ENCODE results near the gene COQ3.

The COQ3 gene

GRCh38 chr6:99412065-99412464, 18.1 kb upstream of the COQ3 start:
- H3K36me3 Mint-ChIP-seq (ENCODE audit: low read depth) = peaks cover 30% of the 10 kb centered on the region
- H3K9me3 Mint-ChIP-seq = no peaks in the 10 kb centered on the region
- no peaks in the 10 kb centered on the region for H3K27me3 Mint-ChIP-seq (ENCODE audit: low read depth)
- H3K27ac Mint-ChIP-seq = no peak overlapping the region
- H3K4me1 Mint-ChIP-seq (ENCODE audit: low read depth) = peaks cover 9% of the 10 kb centered on the region
- no peak overlapping the region for H3K4me3 Mint-ChIP-seq

GRCh38 chr6:99409672-99410071, 15.7 kb upstream of the COQ3 start:
- peaks cover 41% of the 10 kb centered on the region for H3K36me3 Mint-ChIP-seq (ENCODE audit: low read depth)
- no peak overlapping the region for H3K4me3 Mint-ChIP-seq
- no peak overlapping the region for H3K27ac Mint-ChIP-seq
- H3K9me3 Mint-ChIP-seq = no peaks in the 10 kb centered on the region
- no peaks in the 10 kb centered on the region for H3K27me3 Mint-ChIP-seq (ENCODE audit: low read depth)
- peaks cover 9% of the 10 kb centered on the region for H3K4me1 Mint-ChIP-seq (ENCODE audit: low read depth)

GRCh38 chr6:99407076-99407475, 13.1 kb upstream of the COQ3 start:
- Mint-ChIP-seq H3K4me1 (ENCODE audit: low read depth) (peaks cover 5% of the 10 kb centered on the region), H3K9me3 (no peaks in the 10 kb centered on the region), H3K4me3 (no peak overlapping the region), H3K27ac (no peak overlapping the region), H3K27me3 (ENCODE audit: low read depth) (no peaks in the 10 kb centered on the region), H3K36me3 (ENCODE audit: low read depth) (peaks cover 49% of the 10 kb centered on the region)

- H3K9me3 Mint-ChIP-seq = no peaks in the 10 kb centered on the region
- no peak overlapping the region for H3K4me3 Mint-ChIP-seq
- no peak overlapping the region for H3K27ac Mint-ChIP-seq
- peaks cover 48% of the 10 kb centered on the region for H3K36me3 Mint-ChIP-seq (ENCODE audit: low read depth)
- H3K4me1 Mint-ChIP-seq (ENCODE audit: low read depth) = peaks cover 2% of the 10 kb centered on the region
- H3K27me3 Mint-ChIP-seq (ENCODE audit: low read depth) = no peaks in the 10 kb centered on the region
These were observed 8.5 kb upstream of the COQ3 start for GRCh38 chr6:99402448-99402847.

GRCh38 chr6:99397287-99397686, 3.3 kb upstream of the COQ3 start:
- Mint-ChIP-seq H3K4me3 (no peak overlapping the region), H3K9me3 (no peaks in the 10 kb centered on the region), H3K27me3 (ENCODE audit: low read depth) (no peaks in the 10 kb centered on the region), H3K4me1 (ENCODE audit: low read depth) (peaks cover 9% of the 10 kb centered on the region), H3K27ac (no peak overlapping the region), H3K36me3 (ENCODE audit: low read depth) (peaks cover 21% of the 10 kb centered on the region)

- Mint-ChIP-seq H3K36me3 (ENCODE audit: low read depth) (peaks cover 4% of the 10 kb centered on the region), H3K4me3 (peak overlapping the region; percentile 93), H3K9me3 (no peaks in the 10 kb centered on the region), H3K4me1 (ENCODE audit: low read depth) (peaks cover 10% of the 10 kb centered on the region), H3K27me3 (ENCODE audit: low read depth) (no peaks in the 10 kb centered on the region), H3K27ac (no peak overlapping the region)
These were observed 663 bp downstream of the COQ3 start for GRCh38 chr6:99393366-99393697.

- Mint-ChIP-seq H3K9me3 (no peaks in the 10 kb centered on the region), H3K27me3 (ENCODE audit: low read depth) (no peaks in the 10 kb centered on the region), H3K4me1 (ENCODE audit: low read depth) (peaks cover 10% of the 10 kb centered on the region), H3K36me3 (ENCODE audit: low read depth) (no peaks in the 10 kb centered on the region), H3K27ac (no peak overlapping the region), H3K4me3 (no peak overlapping the region)
These were observed 3.1 kb downstream of the COQ3 start for GRCh38 chr6:99390896-99391295.

- H3K4me1 Mint-ChIP-seq (ENCODE audit: low read depth) = peaks cover 1% of the 10 kb centered on the region
- H3K27ac Mint-ChIP-seq = no peak overlapping the region
- no peaks in the 10 kb centered on the region for H3K27me3 Mint-ChIP-seq (ENCODE audit: low read depth)
- H3K36me3 Mint-ChIP-seq (ENCODE audit: low read depth) = peaks cover 2% of the 10 kb centered on the region
- H3K9me3 Mint-ChIP-seq = no peaks in the 10 kb centered on the region
- no peak overlapping the region for H3K4me3 Mint-ChIP-seq
These were observed 9.5 kb downstream of the COQ3 start for GRCh38 chr6:99384507-99384906.

GRCh38 chr6:99378636-99379035, 15.4 kb downstream of the COQ3 start:
- H3K4me1 Mint-ChIP-seq (ENCODE audit: low read depth) = no peaks in the 10 kb centered on the region
- H3K4me3 Mint-ChIP-seq = no peak overlapping the region
- H3K36me3 Mint-ChIP-seq (ENCODE audit: low read depth) = peaks cover 2% of the 10 kb centered on the region
- H3K9me3 Mint-ChIP-seq = no peaks in the 10 kb centered on the region
- H3K27me3 Mint-ChIP-seq (ENCODE audit: low read depth) = no peaks in the 10 kb centered on the region
- no peak overlapping the region for H3K27ac Mint-ChIP-seq

GRCh38 chr6:99369533-99369932, 24.5 kb downstream of the COQ3 start:
- no peaks in the 10 kb centered on the region for H3K36me3 Mint-ChIP-seq (ENCODE audit: low read depth)
- H3K9me3 Mint-ChIP-seq = no peaks in the 10 kb centered on the region
- no peaks in the 10 kb centered on the region for H3K4me1 Mint-ChIP-seq (ENCODE audit: low read depth)
- H3K4me3 Mint-ChIP-seq = no peak overlapping the region
- H3K27me3 Mint-ChIP-seq (ENCODE audit: low read depth) = no peaks in the 10 kb centered on the region
- H3K27ac Mint-ChIP-seq = no peak overlapping the region

GRCh38 chr6:99366852-99367251, 27.1 kb downstream of the COQ3 start:
- no peaks in the 10 kb centered on the region for H3K36me3 Mint-ChIP-seq (ENCODE audit: low read depth)
- H3K27ac Mint-ChIP-seq = no peak overlapping the region
- H3K4me1 Mint-ChIP-seq (ENCODE audit: low read depth) = peaks cover 9% of the 10 kb centered on the region
- H3K27me3 Mint-ChIP-seq (ENCODE audit: low read depth) = no peaks in the 10 kb centered on the region
- H3K9me3 Mint-ChIP-seq = no peaks in the 10 kb centered on the region
- no peak overlapping the region for H3K4me3 Mint-ChIP-seq

GRCh38 chr6:99364026-99364425, 30.0 kb downstream of the COQ3 start:
- Mint-ChIP-seq H3K27me3 (ENCODE audit: low read depth) (peaks cover 3% of the 10 kb centered on the region), H3K36me3 (ENCODE audit: low read depth) (no peaks in the 10 kb centered on the region), H3K4me1 (ENCODE audit: low read depth) (peaks cover 9% of the 10 kb centered on the region), H3K4me3 (no peak overlapping the region), H3K27ac (no peak overlapping the region), H3K9me3 (no peaks in the 10 kb centered on the region)

GRCh38 chr6:99362678-99363268, 31.2 kb downstream of the COQ3 start:
- Mint-ChIP-seq H3K4me3 (no peak overlapping the region), H3K27ac (no peak overlapping the region), H3K27me3 (ENCODE audit: low read depth) (peaks cover 5% of the 10 kb centered on the region), H3K36me3 (ENCODE audit: low read depth) (no peaks in the 10 kb centered on the region), H3K9me3 (no peaks in the 10 kb centered on the region), H3K4me1 (ENCODE audit: low read depth) (peaks cover 9% of the 10 kb centered on the region)

GRCh38 chr6:99359800-99360199, 34.2 kb downstream of the COQ3 start:
- H3K27ac Mint-ChIP-seq = no peak overlapping the region
- H3K36me3 Mint-ChIP-seq (ENCODE audit: low read depth) = no peaks in the 10 kb centered on the region
- peaks cover 29% of the 10 kb centered on the region for H3K27me3 Mint-ChIP-seq (ENCODE audit: low read depth)
- peaks cover 9% of the 10 kb centered on the region for H3K4me1 Mint-ChIP-seq (ENCODE audit: low read depth)
- H3K9me3 Mint-ChIP-seq = no peaks in the 10 kb centered on the region
- H3K4me3 Mint-ChIP-seq = no peak overlapping the region

- Mint-ChIP-seq H3K27ac (no peak overlapping the region), H3K27me3 (ENCODE audit: low read depth) (peaks cover 51% of the 10 kb centered on the region), H3K4me1 (ENCODE audit: low read depth) (no peaks in the 10 kb centered on the region), H3K36me3 (ENCODE audit: low read depth) (no peaks in the 10 kb centered on the region), H3K9me3 (no peaks in the 10 kb centered on the region), H3K4me3 (no peak overlapping the region)
These were observed 37.4 kb downstream of the COQ3 start for GRCh38 chr6:99356641-99357040.

- Mint-ChIP-seq H3K27me3 (ENCODE audit: low read depth) (peaks cover 64% of the 10 kb centered on the region), H3K27ac (no peak overlapping the region), H3K4me3 (no peak overlapping the region), H3K9me3 (no peaks in the 10 kb centered on the region), H3K36me3 (ENCODE audit: low read depth) (peaks cover 2% of the 10 kb centered on the region), H3K4me1 (ENCODE audit: low read depth) (peaks cover 4% of the 10 kb centered on the region)
These were observed 39.0 kb downstream of the COQ3 start for GRCh38 chr6:99354983-99355382.

Data from T-helper 1 cell treated with Interleukin-12 subunit alpha and Interleukin-12 subunit beta and Interleukin-4 antibody, amounts not matched to agents 30 μg/mL and 1 μg/mL, for 36 hours (primary cell).